Activated T-cell treated with anti-CD3 and anti-CD28 coated beads for 4 hours (primary cell): ENCODE data around the gene MIEF1.

Experiments used
- DNase-seq: peaks from one replicate; pipeline ENCODE4 v3.0.0-alpha.2; 2020

Gene MIEF1

GRCh38 chr22:39563571-39564428 is 61.7 kb downstream of the MIEF1 start:
- no peak for DNase-seq

- DNase-seq: no peak
These were observed 63.4 kb downstream of the MIEF1 start for GRCh38 chr22:39565414-39565944.

- DNase-seq: peak; percentile 16
These were observed 65.3 kb downstream of the MIEF1 start for GRCh38 chr22:39567135-39567946.
